GM20431 (cell line): ENCODE data around the gene CIDEA.
"Not testable (repeated sequence)": the region's sequence is repeated elsewhere in the genome, so short reads cannot be mapped to it uniquely, and the experiment has no call there.

ENCODE experiments used
- in situ Hi-C: fragments of 300-500 bp; cut with MseI, MboI; formaldehyde crosslinking; loops from one replicate; pipeline ENCODE4 v1.15.0; 2020; ENCODE audit warnings: low sequenced_read_pairs; ENCODE audit not compliant: unreplicated experiment

CIDEA gene, protein sequence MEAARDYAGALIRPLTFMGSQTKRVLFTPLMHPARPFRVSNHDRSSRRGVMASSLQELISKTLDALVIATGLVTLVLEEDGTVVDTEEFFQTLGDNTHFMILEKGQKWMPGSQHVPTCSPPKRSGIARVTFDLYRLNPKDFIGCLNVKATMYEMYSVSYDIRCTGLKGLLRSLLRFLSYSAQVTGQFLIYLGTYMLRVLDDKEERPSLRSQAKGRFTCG

DNA sequence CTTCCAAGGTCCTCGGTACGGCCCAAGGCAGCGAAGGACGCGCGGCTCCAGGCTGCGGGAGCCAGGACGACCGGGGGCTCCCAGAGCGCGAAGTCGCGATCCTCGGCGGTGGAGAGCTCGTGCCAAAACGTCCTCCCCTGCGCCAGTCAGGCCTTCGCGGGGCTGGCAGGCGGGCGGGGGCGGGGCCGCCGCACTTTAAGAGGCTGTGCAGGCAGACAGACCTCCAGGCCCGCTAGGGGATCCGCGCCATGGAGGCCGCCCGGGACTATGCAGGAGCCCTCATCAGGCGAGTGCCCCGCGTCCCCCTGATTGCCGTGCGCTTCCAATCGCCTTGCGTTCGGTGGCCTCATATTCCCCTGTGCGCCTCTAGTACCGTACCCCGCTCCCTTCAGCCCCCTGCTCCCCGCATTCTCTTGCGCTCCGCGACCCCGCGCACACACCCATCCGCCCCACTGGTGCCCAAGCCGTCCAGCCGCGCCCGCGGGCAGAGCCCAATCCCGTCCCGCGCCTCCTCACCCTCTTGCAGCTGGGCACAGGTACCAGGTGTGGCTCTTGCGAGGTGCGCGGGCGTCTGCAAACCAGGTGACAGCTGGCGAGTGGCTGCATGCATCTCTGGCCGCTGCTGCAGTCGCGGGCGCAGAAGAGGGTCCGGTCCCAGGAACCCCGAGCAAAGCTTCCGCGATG lies at the start of gene CIDEA:
TSS of gene CIDEA (plus strand) at position 226 of the 684 bp plus-strand sequence. CDS start at position 249, 23 bp downstream.
- in situ Hi-C loops = no loop called here

DNA sequence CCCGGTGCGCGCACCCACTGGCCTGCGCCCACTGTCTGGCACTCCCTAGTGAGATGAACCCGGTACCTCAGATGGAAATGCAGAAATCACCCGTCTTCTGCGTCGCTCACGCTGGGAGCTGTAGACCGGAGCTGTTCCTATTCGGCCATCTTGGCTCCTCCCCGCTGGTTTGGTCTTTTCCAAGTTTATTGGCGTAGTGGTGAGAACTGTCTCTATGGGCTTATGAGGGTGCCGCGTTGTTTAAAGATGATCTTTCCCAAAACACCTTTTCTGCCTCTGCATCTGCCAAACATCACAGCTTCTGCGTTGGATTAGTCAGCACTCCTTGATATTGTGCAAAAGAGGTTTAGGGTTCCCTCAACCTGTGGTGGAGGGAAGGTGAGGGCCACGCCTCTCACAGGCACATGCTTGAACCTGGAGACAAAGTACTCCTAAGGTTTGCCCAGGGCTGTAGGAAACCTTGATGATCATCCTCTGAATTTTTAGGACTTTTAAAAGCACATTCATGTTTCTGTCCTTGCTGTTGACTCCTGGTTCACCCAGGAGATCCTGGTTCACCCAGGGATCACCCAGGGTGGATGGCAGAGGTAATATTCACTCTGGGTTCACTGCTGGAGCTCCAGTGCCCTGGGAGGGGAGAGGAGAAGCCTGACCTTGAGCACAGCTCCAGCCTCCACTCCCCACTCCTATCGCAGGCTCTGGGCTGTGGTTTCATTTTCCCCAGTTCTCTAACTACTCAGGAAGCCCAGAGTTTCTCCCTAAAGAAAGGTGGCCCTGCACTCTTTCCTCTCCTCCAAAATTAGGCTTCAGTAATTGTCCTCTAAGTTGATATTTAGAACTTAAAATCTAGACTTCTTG lies 45.6 kb upstream of the CIDEA start:
- in situ Hi-C loops = not testable (repeated sequence)

DNA sequence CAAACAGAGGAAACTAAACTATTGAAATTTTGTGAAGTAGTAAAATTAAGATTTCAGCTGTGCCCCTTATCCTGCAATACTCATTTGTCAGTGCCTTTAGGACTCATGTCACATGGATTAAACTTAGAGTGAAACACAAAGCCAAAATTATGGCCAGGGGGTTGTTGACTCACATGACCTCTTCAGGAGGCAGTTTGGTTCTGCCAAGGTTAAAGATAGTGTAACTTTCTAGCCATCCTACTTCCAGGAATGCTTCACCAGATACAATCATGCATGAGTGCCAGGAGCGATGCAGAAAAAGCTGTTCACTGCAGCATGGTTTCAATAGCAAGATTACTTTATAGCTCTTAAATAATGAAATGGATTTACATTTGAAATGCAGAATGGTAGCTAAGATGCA lies 41.9 kb upstream of the CIDEA start:
- in situ Hi-C loops = not testable (repeated sequence)

DNA sequence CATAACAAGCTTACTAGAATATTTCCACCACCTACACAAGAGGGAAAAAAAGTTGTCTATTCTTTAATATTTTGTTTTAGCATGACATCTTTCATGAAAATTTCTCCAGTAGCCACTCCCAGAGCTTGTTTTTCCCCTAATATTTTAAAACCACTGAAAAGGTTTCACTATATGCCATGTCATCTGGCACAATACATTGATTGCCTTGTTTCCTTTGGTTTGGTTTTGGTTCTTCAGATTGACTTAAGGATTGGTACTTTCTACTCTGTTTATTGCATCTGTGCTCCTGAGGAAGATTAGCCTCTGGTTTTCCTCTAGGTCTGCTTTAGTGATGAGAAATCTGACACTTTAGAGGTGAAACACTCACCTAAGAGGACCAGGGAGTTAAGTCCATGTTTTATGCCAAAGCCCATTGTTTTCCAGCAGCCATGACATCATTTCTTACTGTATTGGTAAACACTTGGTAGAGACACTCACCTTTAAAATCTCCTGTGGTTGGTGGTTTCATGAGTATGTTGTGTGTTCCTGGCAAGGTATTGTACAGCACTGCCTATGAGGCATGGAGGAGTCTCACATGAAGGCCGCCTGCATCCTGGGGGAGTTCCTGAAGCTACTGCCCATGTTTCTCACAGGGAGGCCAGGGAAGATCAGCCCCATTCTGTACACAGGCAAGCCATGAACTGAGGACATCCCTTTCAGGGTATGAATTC lies 39.7 kb upstream of the CIDEA start:
- in situ Hi-C loops = not testable (repeated sequence)

DNA sequence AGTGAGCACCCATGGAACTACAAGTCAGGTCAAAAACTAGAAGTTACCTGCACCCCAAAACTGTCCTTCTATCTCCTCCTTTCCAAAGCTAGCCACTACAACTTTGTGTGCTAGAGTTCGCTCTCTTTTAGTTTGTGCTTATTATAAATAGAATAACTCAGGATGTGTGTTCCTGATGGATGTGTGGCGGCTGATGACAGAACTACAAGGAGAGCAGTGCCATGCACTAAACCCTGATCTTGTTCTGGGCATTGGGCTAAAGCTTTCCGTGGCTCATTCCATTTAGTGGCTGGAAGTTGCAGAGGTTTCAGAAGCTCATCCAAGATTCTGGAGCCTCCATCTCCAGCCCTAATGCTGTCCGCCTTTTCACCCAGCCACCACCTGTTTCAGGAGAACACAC lies 37.7 kb upstream of the CIDEA start:
- in situ Hi-C loops = not testable (repeated sequence)

DNA sequence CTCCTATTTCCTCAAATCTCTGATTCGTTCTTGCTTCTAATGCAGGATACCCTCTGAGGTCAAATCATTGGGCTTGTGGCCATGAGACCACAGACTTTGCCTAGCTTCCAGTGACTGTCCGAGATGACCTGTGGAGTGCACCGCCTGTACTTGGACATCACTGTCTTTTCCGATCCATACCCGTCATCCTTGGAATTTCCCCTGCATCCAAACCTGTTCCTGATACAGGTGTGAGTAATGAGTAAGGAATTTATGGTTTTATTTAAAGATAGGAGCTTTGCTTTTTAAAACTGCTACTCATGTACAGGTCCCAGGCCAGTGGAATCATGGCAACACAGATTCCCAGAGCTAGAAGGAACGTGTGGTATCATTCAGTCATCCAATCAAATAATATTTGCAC lies 35.6 kb upstream of the CIDEA start:
- in situ Hi-C loops = not testable (repeated sequence)

DNA sequence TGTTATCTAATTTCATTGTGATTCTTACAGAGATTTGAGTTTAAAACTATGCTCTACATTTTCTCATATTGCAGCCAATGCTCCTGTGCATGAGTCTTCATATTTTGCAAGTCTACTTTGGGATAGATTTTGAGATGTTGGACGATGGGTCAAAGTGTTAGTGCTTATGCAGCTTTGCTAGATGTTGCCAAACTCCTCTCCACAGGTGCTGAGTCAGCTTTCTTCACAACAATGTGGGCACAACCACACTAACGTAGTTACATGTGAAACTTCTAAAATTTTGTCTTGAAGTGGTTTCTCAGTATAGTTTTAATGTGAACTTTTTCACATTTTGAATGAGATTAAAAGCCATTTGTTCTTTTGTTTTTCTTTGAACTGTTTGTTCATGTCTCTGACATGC lies 32.1 kb upstream of the CIDEA start:
- in situ Hi-C loops = not testable (repeated sequence)

DNA sequence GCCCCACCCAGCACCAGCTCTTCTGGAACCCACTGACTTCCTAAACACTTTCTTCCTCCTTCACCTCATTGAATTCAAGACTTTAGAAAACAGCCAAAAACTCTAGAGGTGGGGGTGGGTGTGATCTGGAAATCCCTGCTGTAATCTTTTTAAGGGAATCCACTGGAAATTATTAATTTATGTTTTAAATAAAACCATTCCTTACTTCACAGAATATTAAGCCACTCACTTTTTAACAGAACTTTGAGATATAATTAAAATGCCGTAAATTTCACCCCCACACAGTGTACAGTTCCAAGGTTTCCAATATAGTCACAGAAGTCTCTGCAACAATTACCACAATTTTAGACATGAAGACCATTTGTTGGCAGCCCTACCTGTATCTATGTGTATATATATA lies 30.8 kb upstream of the CIDEA start:
- in situ Hi-C loops = not testable (repeated sequence)

DNA sequence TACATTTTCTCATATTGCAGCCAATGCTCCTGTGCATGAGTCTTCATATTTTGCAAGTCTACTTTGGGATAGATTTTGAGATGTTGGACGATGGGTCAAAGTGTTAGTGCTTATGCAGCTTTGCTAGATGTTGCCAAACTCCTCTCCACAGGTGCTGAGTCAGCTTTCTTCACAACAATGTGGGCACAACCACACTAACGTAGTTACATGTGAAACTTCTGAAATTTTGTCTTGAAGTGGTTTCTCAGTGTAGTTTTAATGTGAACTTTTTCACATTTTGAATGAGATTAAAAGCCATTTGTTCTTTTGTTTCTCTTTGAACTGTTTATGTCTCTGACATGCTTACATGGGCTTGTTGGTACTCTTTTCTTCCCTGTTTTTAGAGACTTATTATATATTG lies 27.4 kb upstream of the CIDEA start:
- in situ Hi-C loops = loop anchor here (25.0 kb wide), 2 partner anchors 115 to 1615 kb away; no protein-coding TSS in a partner anchor

DNA sequence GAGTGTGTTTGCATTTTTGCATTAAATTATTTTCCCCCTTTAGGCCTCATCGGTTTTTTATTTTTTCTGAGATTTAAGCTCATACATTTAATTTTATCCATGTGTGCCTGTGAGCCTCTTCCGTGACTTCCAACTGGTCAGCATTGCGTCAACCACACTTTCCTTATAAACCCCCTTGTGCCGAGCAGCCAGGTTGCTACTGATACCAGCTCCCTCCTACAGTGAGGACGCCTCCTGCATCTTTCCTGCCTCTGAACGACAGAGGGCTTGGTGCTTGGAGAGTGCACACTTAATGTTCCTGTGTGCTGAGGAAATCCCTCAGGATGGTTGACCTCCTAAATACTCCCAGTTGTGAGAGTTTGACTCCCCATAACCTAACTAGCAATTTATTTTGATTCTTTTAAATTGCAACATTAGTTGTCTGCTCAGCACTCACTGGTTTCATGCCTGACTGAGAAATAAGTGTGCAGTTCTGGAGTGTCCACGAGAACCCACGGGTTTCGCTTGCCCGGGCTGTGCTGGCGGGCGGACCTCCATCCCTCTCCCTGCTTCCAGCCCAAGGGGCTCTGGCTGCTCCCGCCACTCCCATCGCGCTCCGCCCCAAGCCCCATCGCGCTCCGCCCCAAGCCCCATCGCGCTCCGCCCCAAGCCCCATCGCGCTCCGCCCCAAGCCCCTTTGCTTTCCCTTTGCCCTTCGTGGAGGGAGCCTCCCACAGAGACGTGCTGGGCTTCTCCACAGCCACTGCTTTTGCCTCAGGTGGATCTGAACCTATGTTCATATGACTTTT lies 26.6 kb upstream of the CIDEA start:
- in situ Hi-C loops = loop anchor here (25.0 kb wide), 2 partner anchors 115 to 1615 kb away; no protein-coding TSS in a partner anchor

DNA sequence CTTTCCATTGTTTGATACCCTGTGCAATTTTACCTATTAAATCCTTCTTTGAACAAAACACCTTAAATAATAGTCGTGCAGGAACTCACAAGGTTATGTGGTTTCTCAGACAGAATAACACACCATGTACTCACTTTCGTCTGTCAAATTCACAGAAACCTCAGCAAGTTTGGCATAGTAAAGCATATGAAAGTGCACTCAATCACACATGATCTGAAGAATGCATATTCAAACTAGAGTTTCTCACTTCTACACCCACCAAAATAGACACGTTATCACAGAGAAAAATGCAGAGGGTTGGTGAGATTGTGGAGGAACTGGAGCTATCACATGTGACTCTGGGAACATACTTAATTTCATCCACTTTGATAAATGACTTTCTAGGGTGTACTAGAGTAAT lies 25.9 kb upstream of the CIDEA start:
- in situ Hi-C loops = loop anchor here (25.0 kb wide), 2 partner anchors 116 to 1616 kb away; no protein-coding TSS in a partner anchor

DNA sequence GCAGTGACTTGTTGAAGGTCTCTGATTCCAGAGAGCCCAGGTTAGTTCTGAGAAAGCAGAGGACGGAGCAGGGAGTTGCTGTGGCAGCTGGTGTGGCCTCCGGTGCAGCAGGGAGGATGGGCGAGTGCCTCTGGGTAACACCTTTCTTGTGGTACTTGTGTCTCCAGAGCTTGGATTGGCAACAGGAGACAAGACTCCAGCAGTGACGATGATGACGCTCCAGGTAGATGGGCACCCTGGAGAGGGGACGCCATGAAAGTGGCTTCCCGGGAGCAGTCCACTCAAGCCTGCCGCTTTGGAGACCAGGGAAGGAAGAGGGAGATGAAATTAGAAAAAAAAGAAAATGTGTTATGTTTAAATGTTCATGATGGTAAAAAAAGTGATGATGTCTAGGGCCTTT lies 23.6 kb upstream of the CIDEA start:
- in situ Hi-C loops = loop anchor here (25.0 kb wide), 2 partner anchors 118 to 1618 kb away; no protein-coding TSS in a partner anchor

DNA sequence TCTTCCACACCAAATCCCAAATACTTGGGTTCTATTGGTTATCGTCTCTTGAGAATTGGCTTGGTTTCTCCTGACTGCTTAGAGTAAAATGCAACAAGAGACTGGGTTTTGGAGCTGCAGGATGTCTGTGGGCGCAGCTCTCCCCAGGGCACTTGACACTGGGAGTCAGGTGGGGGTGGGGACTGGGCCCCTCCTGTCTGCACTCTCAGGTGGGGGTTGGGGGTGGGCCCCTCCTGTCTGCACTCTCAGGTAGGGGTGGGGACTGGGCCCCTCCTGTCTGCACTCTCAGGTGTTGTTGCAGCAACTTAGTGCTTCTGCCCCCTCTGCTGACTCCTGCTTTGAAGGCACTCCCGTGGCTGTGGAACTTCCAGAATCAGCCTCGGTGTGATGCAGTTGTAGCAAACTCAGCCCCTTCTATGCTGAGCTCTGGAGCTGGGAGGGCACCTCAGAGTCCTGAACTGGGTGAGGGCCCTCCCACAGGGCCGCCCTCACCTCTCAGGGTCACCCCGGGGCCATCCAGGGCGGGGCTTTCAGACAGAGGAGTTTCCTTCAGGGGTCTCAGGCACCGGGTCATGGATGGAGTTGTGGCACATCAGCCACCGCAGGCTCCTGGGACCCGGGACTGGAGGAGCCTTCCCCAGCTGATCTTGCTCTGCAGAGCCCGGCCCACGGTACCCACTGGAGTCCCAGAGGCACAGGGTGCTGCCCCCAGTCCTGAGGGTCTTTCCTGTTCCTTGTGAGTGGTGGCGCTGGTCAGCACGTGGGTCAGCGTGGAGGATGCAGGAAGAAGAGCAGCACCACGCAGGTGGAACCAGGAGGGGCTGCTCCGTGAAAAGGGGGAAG lies 22.9 kb upstream of the CIDEA start:
- in situ Hi-C loops = loop anchor here (25.0 kb wide), 2 partner anchors 119 to 1619 kb away; no protein-coding TSS in a partner anchor

DNA sequence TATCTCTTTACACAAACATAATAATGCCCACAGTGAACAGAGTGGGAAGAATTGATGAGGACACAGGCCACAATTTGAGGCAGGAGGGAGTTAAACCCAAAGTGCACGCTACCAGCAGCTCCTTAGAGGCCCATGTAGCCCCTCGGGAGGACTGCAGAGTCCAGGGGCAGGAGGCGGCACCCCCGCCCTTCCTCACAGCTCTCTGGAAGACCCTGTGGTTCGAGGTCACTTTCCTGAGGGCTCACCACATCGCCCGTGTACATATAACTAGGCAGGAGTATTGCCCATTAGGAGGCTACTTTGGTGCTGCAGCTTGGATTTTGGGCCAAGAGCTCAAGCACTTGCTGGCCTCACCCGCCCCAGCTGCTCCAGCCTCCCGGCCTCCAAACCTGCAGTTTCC lies 22.2 kb upstream of the CIDEA start:
- in situ Hi-C loops = loop anchor here (25.0 kb wide), 2 partner anchors 120 to 1620 kb away; no protein-coding TSS in a partner anchor

DNA sequence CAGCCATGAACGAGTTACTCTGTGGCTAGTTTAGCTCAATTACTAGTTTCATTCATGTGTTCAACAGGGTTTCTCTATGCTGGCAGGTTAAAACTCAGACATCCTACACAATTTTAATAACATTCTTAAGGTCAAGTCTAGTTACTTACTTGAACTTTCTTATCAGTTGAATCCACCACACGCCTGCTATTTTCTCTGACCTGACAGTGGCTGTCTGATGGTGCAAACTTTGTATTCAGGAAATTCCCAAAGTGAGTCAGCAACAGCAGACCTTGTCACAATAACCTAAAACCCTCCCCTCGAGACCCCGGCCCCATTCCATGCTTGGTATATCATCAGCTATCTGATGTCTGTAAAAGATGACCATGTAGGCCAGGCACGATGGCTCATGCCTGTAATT lies 20.8 kb upstream of the CIDEA start:
- in situ Hi-C loops = loop anchor here (25.0 kb wide), 2 partner anchors 121 to 1621 kb away; no protein-coding TSS in a partner anchor

DNA sequence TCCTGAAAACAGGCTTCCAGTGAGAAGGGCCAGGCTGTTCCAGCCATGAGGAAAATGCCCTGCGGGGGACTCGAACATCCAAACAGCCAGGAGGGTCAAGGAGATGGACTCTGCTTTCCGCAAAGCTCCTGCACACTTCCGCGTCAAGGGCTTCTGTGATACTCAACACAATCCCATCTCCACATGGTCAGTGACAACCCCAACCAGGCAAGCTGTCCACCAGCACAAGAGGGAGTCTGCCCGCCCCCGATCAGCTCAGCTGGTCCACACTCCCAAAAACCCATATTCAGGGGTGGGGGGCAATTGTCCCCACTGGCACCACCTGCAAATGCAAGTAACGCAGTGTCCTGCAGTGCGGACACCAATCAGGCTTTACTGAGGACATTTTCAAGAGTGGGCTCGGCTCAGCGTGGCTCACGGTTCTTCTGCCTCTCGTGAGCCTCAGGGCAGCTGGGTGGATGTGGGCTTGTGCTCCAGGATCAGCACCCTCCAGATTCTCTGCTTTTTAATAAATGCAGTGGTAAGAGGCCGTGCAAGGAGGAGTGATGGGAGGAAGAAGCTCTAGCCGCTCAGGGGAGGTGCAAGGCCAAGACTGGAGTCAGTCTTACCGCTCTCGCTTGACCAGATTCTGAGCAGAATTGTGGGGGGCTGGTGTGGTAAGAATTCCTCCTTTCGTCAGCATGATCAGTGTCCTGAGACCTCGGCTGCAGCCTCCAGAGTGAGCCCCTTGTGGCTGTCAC lies 19.5 kb upstream of the CIDEA start:
- in situ Hi-C loops = loop anchor here (25.0 kb wide), 2 partner anchors 122 to 1622 kb away; no protein-coding TSS in a partner anchor

DNA sequence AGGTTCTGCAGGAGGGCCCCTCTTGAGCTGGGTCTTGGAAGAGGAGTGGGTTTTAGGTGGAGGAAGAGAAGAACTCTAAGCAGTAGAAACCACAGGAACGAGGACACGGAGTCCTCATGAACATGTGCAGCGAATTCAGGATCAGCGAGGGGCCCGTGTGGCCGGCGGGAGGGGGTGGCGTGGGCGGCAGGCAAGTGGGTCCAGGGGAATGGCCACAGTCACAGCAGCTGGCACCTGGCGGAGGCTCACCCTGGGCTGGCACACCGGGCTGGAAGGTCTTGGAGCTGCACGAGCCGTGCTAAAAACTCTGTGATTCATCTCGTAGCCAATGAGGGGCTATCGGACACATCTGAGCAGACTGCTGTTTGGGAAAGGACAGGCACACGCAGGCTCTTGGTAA lies 18.0 kb upstream of the CIDEA start:
- in situ Hi-C loops = loop anchor here (25.0 kb wide), 2 partner anchors 124 to 1624 kb away; no protein-coding TSS in a partner anchor
